HG02973 (cell line): Measurements from ENCODE around the gene TIAM2.

Experiments
- ATAC-seq: cut with Tn5 transposase; IDR thresholded peaks from one replicate; pipeline ENCODE4 v1.9.1; 2021; ENCODE audit warnings: moderate library complexity; ENCODE audit not compliant: unreplicated experiment

The TIAM2 gene

DNA sequence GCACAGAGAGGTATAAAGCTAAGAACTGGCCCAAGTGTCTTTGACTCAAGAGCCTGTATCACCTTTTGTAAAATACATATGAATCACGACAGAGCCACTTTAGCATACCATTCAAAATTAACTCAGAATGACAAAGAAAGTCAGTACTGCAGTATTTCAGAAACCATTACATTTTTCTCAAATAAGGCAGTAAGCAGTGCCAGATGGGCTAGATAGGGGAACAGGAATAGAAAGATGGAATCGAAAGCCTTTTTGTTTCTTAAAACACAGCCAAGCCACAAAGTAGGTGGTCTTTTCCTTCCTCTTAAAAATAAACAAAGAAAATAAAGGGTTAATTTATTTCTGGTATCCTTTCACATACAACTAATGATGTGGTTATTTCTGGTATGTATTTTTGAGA is 279.0 kb downstream of the TIAM2 start:
- ATAC-seq, result no peak

DNA sequence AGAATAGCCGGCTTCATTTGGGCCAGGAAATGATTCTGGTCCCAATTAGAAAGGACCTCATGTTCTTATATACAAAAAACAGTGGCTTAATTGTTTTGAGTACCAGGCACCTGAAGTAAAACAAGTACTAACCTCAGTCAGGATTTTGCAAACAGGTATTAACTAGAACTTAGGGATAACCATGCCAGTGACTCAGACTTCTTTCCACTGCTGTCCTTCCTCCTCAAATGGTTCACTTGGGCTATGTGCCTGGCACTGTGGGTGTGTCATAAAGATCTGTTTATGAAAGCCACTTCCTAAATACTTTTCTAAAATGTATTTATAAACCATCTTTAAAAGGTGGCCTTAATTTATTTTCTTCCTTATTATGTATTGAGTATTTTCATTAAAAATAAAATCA is 279.4 kb downstream of the TIAM2 start:
- ATAC-seq, result no peak

DNA sequence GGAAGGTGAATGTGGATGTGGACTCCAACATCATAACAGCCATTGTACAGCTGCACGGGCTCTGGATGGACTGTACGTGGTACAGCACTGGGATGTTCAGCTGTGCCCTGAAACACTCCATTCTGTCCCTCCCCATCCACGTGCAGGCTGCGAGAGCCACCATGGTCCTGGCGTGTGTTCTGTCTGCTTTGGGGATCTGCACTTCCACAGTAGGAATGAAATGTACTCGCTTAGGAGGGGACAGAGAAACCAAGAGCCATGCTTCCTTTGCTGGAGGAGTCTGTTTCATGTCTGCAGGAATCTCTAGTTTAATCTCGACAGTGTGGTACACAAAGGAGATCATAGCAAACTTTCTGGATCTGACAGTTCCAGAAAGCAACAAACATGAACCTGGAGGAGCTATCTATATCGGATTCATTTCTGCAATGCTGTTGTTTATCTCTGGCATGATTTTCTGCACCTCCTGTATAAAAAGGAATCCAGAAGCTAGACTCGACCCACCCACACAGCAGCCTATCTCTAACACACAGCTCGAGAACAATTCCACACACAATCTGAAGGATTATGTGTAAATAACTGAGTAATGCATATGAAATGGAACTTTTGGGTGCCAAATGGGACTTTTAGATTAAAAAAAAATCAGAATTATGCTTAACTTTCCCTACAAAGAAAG is 280.8 kb downstream of the TIAM2 start:
- no peak for ATAC-seq

DNA sequence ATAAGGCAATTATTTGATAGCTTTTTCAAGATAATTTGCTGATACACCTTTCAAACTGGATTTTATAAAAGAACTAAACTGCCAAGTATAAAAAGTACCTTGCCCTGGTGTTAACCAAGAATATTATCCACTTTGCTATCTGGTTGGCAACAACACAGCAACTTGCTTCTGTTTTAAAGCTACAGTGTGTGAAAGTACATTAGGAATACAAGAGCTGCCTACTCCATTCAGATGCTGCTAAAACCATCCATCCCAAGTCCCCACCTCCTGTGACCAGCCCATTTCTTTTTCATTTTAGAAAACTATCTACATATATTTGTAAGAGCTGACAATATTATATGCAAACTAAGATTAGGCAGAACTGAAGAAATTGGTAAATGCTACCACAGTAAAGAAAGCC is 281.5 kb downstream of the TIAM2 start:
- ATAC-seq, result no peak

- no peak for ATAC-seq
Measured at GRCh38 chr6:155278319-155279049, 283.4 kb downstream of the TIAM2 start.

DNA sequence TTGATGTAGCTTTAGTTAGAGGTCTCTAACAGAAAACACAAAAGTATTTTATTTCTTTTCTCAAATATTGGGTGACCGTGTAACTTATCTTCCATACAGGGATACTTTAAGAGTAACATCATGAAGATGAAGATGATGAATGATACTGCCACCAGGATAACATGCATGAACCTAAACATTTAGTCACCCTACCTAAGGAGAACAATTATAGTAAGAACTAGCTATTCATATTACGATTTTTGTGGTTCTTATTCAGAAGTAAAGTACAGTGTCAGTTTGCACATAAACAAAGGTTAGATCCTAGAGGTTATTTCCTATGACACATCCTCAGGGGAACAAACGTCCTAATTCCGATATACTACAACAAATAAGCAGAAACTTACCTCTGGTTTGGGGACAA is 289.7 kb downstream of the TIAM2 start:
- ATAC-seq, result no peak

- ATAC-seq, result no peak
Measured at GRCh38 chr6:155287762-155288161, 292.6 kb downstream of the TIAM2 start.

DNA sequence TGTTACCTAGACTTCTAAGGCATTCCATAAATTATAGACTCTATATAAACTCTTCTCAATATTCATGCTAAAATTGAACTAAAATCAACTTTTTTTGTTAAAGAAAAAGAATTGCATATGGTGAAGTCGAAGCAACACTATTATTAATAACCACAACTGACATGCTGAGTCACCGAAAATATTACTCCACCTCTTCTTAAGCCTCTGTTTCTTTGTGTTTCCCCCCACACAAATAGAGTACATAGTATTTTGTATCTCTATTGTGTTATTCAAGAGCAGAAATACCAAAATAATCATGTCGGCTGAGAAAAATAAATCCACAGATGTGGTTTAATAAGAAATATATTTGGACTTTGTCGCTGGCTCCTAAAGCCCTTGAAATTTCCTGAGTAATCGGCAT is 295.4 kb downstream of the TIAM2 start:
- no peak for ATAC-seq

DNA sequence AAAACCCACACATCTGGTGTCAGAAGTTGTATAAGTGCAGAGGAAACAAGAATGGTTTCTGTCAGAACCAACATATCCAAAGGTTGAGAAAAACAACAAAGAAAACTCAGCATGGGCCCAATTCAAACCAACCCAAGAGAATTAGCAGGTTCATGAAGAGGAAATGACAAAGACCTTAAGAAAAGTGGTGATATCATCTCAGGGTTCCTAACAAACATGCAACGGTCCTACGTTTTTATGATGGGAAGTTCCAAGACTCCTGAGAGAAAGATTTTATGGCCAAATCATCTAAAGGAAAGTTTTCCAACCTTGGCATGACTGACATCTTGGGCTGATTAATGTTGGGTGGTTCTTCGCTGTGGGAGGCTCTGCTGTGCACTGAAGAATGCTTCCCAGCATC is 296.2 kb downstream of the TIAM2 start:
- ATAC-seq, result no peak

DNA sequence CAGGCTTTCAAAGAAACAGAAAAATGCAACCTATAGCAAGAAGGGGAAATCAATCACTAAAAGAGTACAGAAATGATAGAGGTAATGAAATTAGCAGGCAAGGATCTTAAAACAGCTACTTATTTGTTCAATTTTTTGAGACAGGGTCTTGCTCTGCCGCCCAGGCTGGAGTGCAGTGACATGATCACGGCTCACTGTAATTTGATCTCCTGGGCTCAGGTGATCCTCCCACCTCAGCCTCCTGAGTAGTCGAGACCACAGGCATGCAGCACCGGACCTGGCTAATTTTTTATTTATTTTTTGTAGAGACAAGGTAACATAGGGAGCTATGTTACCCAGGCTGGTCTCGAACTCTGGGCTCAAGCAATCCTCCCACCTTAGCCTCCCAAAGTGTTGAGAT is 297.6 kb downstream of the TIAM2 start:
- ATAC-seq, result no peak

DNA sequence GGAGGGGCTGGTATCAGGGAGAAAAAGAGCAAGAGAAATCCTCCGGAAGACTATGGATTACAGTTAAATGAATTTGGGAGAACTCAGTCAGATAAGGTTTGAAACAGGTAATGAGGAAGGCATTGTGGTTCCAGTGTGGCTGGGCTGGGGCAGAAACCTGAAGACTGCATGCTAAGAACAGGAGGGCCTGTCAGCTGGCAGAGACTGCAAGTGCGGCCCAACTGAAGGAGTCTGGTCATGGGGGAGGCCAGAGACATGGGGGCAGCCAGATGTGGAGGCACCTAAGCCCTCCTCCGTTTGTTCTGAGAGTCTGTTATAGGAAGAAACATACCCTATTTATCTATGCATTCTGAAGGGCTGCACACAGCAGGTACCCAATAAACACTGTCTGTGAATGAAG is 302.6 kb downstream of the TIAM2 start:
- no peak for ATAC-seq

- no peak for ATAC-seq
Measured at GRCh38 chr6:155301867-155302266, 306.8 kb downstream of the TIAM2 start.

DNA sequence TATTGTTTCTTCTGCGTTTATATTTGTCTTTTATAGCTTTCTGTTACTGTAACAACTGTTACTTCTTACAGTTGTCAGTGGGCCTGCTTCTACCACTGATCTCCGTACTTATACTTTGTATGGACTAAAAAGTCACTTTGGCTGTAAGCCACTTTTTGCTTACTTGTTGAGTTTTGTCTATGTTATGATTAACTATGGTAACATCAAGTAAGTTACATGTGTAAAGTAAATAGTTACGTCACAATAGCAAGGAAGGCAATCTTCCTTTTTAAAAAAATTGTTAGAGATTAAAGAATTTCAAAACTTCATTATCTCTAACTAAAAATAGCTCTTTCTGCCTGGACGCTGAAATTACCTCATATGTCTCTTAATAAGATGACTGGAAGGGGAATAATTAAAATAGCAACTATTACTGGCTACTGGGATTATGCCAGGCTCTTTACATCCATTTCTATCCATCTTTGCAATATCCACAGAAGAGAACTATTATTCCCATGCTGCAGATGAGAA is 308.3 kb downstream of the TIAM2 start:
- ATAC-seq, result no peak

DNA sequence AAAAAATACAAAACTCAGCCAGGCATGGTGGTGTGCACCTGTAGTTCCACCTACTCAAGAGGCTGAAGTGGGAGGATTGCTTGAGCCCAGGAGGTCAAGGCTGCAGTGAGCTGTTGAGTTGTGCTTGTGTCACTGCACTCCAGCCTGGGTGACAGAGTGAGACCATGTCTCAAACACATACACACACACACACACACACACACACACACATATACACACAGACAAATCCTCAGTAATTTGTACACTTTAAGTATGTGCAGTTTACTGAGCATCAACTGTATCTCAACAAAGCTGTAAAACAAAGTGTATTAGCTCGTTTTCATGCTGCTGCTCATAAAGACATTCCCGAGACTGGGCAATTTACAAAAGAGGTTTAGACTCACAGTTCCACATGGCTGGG is 311.8 kb downstream of the TIAM2 start:
- no peak for ATAC-seq
